NCI-H1105 (cell line): Measurements from ENCODE around the gene KAT8.

Experiments used
- DNase-seq: peaks from one replicate; lab custom pipeline; 2025; lab: John Stamatoyannopoulos, UW

The KAT8 gene

DNA sequence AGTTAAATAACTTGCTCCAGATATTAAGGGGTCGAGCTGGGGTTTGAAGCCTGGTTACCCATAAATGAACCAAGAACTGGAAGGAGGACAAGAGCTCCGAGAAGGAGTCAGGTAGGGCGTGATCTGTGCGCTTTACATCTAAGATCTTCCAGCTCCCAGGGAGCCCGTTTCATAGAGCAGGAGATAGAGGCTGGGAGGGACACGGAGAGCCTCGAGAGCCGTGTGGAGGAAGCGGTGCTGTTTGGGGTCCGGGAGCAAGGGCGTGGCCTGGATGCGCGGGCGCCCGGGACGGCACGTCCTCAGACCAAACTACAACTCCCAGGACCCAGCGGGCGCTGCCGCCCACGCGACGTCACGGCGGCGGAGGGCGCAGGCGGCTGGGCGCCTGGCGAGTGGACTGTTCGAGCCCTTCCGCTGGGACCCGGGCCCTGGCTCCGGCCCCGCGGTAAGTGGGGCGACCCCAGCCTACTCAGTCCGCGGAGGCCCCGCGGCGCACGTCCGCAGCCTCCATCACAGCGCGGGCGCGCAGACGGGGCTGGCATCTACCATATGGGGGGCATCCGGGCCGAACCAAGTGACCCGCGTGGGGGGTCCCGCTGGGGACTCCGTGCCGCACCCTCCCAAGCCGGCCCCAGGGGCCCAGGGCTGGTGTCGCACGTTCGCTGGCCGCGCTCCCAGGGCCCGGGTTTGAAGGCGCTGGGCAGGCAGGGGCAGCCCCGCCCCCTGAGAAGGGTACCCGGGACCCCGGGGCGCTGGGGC is 9.2 kb upstream of the KAT8 start, which contains the start of gene BCKDK:
TSS of gene BCKDK (plus strand) at position 352 of the 759 bp plus-strand sequence. CDS start 838 bp downstream, outside the sequence.
- peak; percentile 41 for DNase-seq

GRCh38 chr16:31108794-31109558 is 8.5 kb upstream of the KAT8 start:
- DNase-seq = no peak

DNA sequence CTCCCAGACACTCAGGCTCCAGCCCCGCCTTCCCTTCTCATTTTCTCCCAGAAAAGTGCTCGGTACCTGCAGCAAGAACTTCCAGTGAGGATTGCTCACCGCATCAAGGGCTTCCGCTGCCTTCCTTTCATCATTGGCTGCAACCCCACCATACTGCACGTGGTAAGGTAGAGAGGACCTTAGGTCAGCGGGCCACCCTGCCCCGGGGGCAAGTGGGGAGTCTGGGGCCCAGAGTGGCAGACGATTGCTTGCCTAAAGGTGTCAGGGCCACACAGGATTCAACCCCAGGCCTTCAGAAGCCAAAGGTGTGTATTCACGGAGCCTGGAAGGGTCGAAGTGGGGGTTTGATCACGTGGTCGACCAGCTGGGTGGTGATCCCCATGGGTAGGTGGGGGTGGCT is 7.8 kb upstream of the KAT8 start:
- DNase-seq = no peak

DNA sequence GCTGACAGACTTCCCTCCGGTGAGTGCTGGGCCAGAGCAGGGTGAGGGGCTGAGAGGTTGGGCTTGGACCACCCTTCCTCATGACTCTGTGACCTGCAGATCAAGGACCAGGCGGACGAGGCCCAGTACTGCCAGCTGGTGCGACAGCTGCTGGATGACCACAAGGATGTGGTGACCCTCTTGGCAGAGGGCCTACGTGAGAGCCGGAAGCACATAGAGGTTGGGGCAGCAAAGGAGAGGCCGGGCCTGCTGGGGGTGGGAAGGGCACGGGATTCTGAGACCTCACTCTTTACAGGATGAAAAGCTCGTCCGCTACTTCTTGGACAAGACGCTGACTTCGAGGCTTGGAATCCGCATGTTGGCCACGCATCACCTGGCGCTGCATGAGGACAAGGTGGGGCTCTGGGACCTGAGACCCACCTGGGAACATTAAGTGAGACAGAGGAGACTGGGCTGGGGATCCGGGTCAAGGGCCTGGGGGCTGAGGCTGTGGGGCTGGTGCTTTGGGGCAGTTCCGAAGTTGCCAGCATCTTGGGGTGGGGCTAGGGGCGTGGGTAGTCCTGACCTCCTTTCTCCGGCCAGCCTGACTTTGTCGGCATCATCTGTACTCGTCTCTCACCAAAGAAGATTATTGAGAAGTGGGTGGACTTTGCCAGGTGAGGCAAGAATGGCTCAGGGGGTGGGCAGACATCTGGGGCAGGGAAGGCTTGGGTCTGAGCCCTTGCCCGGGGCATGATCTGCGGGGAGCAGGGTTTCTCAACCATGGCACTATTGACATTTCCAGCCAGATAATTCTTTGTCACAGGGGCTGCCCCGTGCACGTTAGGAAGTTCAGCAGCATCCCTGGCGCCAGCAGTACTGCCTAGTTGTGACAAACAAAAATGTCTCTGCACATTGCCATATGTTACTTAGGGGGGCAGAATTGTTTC is 7.1 kb upstream of the KAT8 start:
- DNase-seq = no peak

- no peak for DNase-seq
These were observed 5.5 kb upstream of the KAT8 start for GRCh38 chr16:31111881-31112466.

GRCh38 chr16:31112711-31113110 is 4.8 kb upstream of the KAT8 start:
- DNase-seq = no peak

GRCh38 chr16:31113121-31114120 is 4.0 kb upstream of the KAT8 start:
- no peak for DNase-seq

GRCh38 chr16:31114468-31114867 is 3.0 kb upstream of the KAT8 start:
- DNase-seq = no peak

DNA sequence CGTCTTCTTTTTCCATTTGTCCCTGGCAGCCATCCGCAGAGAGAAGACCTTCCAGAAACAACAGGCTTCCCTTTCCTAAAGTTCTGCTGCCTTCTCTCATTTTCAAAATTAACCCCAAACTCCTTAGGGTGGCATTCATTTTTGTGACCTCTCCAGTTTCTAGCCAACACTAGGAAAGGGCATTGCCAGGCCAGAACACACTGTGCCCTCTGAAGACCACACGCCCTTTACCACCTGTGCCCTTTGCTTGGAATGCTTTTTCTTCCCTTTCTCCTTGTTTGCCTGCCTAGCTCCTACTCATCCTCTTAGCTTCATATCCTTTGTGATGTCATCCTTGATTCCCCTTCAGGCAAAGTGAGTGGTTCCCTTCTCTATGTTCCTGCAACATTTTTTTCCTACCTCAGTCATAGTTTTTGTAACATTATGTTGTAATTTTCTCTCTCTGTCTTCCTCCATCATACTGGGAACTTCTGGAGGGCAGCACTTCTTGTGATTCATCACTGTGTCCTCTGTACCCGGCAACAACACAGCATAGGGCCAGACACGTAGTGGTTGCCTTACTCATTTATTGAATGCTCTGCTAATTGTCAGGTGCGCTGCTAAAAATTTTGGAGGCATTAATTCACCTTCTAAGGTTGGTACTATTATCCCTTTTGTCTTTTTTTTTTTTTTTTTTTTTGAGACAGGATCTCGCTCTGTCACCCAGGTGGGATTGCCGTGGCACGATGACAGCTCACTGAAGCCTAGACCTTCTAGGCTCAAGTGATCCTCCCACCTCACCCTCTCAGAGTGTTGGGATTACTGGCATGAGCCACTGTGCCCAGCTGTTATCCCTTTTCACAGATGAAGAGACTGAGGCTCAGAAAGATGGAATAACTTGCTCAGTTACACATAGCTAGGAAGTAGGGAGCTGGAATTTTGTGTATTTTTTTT is 1.0 kb downstream of the KAT8 start:
- DNase-seq = no peak

DNA sequence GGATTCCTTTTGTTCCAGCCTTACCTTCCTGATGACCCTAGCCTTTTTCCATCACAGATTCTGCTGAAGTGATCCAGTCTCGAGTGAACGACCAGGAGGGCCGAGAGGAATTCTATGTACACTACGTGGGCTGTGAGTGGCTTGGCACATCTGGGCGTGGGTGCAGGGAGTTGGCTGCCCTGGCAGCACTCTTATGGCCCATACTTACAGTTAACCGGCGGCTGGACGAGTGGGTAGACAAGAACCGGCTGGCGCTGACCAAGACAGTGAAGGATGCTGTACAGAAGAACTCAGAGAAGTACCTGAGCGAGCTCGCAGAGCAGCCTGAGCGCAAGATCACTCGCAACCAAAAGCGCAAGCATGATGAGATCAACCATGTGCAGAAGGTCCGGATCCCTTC is 2.7 kb downstream of the KAT8 start:
- DNase-seq = no peak

DNA sequence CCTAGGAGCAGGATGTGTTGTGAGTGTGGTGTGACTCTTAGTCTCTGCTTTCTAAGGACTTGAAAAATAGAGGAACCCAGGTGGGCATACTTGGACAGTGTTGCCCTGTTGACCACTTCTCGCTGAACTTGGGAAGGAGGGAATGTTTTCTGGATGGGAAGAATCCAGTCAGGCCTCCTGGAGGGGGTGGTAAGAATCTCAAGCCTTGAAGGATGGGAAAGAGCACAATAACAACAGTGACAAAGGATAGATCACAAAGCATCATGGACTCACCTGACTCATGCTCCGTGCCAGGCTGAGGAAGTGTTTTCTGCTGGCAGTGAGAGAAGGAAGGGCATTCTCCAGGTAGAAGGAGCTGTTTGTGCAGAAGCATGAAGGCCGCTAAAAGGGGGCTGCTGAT is 8.4 kb downstream of the KAT8 start:
- DNase-seq = no peak

DNA sequence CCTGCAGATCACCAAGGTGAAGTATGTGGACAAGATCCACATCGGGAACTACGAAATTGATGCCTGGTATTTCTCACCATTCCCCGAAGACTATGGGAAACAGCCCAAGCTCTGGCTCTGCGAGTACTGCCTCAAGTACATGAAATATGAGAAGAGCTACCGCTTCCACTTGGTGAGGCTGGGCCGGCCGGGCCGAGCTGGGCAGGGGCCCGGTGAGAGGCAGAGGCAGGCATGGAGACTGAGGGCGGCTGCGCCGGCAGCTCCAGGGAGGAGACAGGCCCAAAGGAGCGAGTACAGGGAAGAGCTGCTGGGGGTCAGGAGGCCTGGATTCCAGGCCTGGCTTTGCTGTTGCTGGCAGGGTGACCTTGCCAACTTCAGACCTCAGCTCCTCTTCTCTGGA is 9.7 kb downstream of the KAT8 start:
- no peak for DNase-seq

DNA sequence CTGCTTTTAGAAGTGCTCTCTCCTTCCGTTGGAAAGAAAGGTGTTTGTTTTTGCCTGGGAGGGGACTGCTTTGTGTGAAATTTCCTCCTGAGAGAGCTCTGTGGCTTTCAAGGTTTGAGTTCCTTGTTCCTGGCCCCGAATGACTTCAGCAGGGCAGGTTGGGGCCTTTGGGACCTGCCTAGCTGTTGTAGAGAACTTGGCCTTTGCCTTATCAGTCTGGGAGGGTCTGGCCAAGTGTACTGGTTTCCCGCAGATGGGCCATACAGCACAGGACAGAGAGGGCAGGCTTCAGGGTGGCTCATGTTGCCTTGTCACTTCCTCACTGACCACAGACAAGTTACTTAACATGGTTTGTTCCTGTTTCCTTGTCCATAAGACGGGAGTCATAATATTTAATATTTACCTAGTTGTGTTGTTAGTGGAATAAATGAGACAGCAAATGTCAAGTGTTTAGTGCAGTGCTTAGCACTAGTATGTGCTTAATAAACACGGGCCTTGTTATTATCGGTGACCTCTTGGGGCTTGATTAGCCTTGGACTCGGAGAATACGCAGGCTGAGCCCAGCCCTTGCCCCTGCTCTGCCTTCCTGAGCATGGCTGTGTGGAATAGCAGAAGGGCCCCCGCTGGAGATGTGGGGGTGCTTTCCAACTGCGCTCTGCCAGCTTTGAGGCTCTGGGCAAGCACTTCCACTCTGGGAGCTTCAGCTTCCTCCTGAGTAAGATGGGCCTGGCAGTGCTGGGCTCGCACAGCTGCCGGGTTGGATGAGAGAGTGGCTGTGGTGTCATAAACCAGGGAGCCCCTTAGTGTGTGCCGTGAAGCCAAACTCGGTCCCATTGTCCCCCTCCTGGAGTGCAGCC is 11.5 kb downstream of the KAT8 start:
- DNase-seq = no peak

- no peak for DNase-seq
These were observed 12.3 kb downstream of the KAT8 start for GRCh38 chr16:31129568-31130335.

- DNase-seq = no peak
These were observed 12.9 kb downstream of the KAT8 start for GRCh38 chr16:31130336-31130891.

DNA sequence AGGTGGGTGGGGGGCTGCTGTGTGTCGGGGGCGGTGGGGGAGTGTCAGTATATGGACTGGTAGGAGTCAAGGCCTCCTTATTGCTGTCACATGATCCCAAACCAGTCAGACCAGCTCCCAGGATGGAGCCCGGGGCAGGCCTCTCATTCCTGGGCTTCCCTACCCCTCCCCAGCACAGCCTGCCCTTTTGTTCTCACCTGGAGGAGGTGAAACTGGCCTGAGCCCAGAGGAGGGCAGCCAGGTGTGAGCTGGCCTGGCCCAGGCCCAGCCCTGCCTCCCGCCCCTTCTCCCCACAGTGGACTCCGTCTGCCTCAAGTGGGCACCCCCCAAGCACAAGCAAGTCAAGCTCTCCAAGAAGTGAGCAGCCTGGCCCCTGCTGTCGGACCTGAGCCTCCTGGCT is 13.4 kb downstream of the KAT8 start:
- DNase-seq = no peak

- DNase-seq = no peak
These were observed 14.0 kb downstream of the KAT8 start for GRCh38 chr16:31131416-31131815.
